Measurements from ENCODE around the gene TLK1. TPM values are rescaled to one million over a fixed set of nuclear protein-coding genes. Genes with fewer than 3 reads are reported as not detected.
"Not testable (repeated sequence)": the region's sequence is repeated elsewhere in the genome, so short reads cannot be mapped to it uniquely, and the experiment has no call there.

Gene TLK1
- total RNA-seq, 1 donor from 2014 or later: 101 TPM

DNA sequence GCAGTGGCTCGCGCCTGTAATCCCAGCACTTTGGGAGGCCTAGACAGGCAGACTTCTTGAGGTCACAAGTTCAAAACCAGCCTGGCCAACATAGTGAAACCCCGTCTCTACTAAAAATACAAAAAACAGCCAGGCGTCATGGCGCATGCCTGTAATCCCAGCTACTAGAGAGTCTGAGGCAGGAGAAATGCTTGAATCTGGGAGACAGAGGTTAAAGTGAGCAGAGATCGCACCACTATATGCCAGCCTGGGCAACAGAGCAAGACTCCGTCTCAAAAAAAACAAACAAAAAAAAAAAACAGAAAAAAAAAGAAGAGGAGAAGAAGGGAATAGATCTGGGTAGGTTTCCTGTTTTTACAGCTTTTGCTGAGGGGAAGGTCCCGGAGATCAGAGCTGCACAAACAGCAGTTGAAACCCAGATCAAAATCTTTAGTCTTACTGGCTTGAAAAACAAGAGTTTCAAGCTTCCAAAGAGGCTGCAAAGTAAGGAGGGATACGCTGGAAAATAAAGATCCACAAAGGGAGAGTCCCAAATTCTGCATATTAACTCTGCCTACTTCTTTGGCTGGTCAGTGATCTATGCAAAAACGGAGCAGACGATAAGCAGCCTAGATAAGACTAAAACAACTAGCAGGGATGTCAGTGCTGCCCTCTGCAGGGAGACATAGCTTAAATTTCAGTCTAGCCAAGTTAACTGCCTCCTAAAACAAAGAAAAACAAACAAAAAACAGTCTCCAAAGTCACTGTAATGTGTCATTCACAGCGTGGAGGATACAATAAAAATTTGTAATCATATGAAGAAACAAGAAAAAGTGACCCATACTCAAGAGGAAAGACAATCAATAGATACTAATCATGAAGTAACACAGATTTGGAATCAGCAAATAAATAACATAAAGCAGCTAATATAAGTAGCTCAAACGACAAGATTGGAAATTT, 74.1 kb downstream of the TLK1 start:
- intact Hi-C loops (cut with micrococcal nuclease): loop anchor here (1.0 to 5.0 kb wide), 4 partner anchors 44 to 346 kb away; partner anchors contain the start of genes DCAF17 and METTL8

DNA sequence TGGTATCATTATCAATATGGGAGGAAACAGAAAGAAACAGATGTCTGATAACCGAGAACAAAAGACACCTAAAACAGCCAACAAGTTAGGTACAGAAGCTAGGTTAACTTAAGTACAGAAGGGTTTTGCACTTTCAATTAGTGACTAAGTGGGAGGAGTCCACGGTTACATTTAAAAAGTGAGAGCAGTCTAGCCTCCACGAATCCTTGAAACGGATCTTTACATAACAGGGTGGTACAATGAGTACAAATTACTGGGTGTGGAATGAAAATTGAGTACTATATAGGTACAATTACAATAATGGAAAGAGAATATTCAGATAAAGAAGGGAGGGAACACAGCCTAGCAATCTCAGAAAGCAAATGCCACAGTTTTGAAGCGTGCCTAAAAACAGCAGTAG, 76.6 kb downstream of the TLK1 start:
- intact Hi-C loops (cut with micrococcal nuclease): no loop called here

- intact Hi-C loops (cut with micrococcal nuclease): no loop called here
These were observed 77.2 kb downstream of the TLK1 start for GRCh38 chr2:171083451-171083850.

- intact Hi-C loops (cut with micrococcal nuclease): no loop called here
These were observed 79.0 kb downstream of the TLK1 start for GRCh38 chr2:171081649-171082111.

- intact Hi-C loops (cut with micrococcal nuclease): no loop called here
These were observed 80.1 kb downstream of the TLK1 start for GRCh38 chr2:171080607-171081006.

GRCh38 chr2:171076422-171076821, 84.3 kb downstream of the TLK1 start:
- intact Hi-C loops (cut with micrococcal nuclease): not testable (repeated sequence)

GRCh38 chr2:171072164-171072563, 88.5 kb downstream of the TLK1 start:
- intact Hi-C loops (cut with micrococcal nuclease): no loop called here

- intact Hi-C loops (cut with micrococcal nuclease): no loop called here
These were observed 91.3 kb downstream of the TLK1 start for GRCh38 chr2:171069286-171069956.

DNA sequence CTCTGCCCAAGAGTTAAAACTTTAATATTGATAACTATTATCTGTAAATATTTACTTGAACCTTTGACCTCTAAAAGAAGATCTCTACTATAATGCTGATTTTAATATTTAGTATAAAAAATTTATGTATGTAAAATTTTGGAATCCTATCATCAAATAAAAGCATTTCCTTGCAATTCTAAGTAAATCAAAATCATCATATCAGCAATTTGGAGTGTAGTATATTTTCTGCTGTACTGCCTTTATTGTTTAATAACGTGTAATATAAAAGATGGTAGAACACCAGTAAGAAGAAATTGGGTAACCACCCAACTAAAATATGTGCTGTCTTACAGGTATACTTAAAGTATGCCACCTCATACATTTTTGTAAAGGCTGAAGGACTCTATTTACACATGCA, 94.6 kb downstream of the TLK1 start:
- intact Hi-C loops (cut with micrococcal nuclease): no loop called here

- intact Hi-C loops (cut with micrococcal nuclease): no loop called here
These were observed 103.1 kb downstream of the TLK1 start for GRCh38 chr2:171057575-171057974.

GRCh38 chr2:171056307-171056706, 104.4 kb downstream of the TLK1 start:
- intact Hi-C loops (cut with micrococcal nuclease): no loop called here

- intact Hi-C loops (cut with micrococcal nuclease): no loop called here
These were observed 111.0 kb downstream of the TLK1 start for GRCh38 chr2:171049691-171050090.

GRCh38 chr2:171046048-171046560, 114.6 kb downstream of the TLK1 start:
- intact Hi-C loops (cut with micrococcal nuclease): no loop called here

DNA sequence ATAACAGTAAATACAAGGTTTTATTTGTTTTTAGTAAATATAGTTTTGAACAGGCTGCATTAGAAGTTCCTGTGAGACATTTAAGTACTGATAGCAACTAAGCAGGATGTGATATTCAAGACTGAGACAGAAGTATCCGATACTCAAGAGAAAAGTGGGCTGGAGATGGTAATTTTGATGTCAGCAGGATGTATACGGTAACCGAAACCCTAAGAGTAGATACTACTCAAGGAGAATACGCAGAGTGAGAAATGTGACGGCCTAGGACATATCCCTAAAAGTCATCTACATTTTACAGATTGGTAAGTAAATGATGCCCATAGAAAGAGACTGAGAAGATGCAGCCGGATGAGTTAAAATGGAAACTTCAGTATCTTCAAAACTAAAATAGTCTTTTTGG, 116.3 kb downstream of the TLK1 start:
- intact Hi-C loops (cut with micrococcal nuclease): loop anchor here (5.0 kb wide), 1 partner anchor 43 kb away; no protein-coding TSS in a partner anchor

GRCh38 chr2:171042253-171042969, 118.3 kb downstream of the TLK1 start:
- intact Hi-C loops (cut with micrococcal nuclease): loop anchor here (5.0 kb wide), 1 partner anchor 45 kb away; no protein-coding TSS in a partner anchor

GRCh38 chr2:171036532-171036931, 124.2 kb downstream of the TLK1 start:
- intact Hi-C loops (cut with micrococcal nuclease): no loop called here

DNA sequence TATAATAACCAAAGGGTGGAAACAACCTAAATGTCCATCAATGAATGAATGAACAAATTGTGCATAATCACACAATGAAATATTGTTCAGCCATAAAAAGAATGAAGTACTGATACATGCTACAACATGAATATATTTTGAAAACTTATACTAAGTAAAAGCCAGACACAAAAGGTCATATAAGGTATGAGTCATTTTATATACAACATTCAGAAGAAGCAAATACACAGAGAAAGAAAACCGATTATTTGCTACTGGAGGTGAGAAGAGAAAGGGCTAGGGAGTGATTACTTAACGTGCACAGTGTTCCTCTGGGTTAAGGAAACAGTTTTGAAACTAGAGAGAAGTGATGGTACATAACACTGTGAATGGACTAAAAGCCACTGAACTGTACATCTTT, 126.4 kb downstream of the TLK1 start:
- intact Hi-C loops (cut with micrococcal nuclease): no loop called here

DNA sequence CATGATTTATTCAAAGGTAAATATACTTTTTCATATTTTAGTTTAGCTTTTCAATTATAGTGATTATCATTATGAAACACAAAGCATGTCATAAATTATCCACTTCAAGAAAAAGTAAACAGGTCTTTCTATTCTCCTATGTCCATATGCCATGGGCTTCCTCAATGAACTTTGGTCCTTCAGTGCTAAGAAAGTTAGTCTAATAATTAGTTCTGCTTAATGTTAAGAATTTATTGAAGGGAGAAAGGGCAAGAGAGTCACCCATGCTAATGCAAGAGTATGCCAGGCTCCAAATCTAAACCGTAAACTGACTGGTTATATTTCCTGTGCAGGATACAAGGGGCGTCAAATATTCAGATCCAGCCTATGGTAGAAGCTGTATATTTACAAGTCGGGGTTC, 135.5 kb downstream of the TLK1 start:
- intact Hi-C loops (cut with micrococcal nuclease): no loop called here

- intact Hi-C loops (cut with micrococcal nuclease): no loop called here
These were observed 142.2 kb downstream of the TLK1 start for GRCh38 chr2:171018522-171018921.

GRCh38 chr2:171016125-171016524, 144.6 kb downstream of the TLK1 start:
- intact Hi-C loops (cut with micrococcal nuclease): no loop called here

DNA sequence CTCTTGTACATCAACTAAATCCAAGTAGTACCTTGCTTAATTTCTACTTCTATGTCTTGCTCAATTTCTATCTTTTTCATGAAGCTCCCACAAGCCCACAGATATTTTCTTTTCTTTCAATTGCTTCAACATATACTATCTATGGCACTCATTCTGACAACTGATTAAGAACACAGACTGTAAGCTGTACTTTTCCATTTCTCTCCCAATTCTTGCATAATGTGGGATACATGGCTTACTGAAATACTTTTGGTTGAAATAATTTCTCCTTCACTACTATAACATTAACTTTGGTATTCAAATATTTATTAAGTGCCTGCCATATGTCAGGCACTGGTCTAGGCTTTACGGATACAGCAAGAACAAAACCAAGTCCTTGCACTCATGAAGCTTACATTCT, 146.8 kb downstream of the TLK1 start:
- intact Hi-C loops (cut with micrococcal nuclease): no loop called here
